ENCODE measurements around the gene FCMR.

The FCMR gene

GRCh38 chr1:206909161-206909882 lies 12.4 kb downstream of the FCMR start:
- Mint-ChIP-seq H3K27ac (peak overlapping the region in 1 of 3 experiments; percentile 36), H3K27me3 (ENCODE audit: low read depth) (peaks cover 86% of the 10 kb centered on the region), H3K4me3 (peak overlapping the region; percentile 59 to 74 (median 68)), H3K9me3 (no peaks in the 10 kb centered on the region), H3K4me1 (peaks cover 4% of the 10 kb centered on the region), H3K36me3 (ENCODE audit: low read depth) (no peaks in the 10 kb centered on the region)
- TF ChIP-seq, protein P1, sequence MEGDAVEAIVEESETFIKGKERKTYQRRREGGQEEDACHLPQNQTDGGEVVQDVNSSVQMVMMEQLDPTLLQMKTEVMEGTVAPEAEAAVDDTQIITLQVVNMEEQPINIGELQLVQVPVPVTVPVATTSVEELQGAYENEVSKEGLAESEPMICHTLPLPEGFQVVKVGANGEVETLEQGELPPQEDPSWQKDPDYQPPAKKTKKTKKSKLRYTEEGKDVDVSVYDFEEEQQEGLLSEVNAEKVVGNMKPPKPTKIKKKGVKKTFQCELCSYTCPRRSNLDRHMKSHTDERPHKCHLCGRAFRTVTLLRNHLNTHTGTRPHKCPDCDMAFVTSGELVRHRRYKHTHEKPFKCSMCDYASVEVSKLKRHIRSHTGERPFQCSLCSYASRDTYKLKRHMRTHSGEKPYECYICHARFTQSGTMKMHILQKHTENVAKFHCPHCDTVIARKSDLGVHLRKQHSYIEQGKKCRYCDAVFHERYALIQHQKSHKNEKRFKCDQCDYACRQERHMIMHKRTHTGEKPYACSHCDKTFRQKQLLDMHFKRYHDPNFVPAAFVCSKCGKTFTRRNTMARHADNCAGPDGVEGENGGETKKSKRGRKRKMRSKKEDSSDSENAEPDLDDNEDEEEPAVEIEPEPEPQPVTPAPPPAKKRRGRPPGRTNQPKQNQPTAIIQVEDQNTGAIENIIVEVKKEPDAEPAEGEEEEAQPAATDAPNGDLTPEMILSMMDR (IDR thresholded peaks at IDR 0.05; ENCODE audit: unreplicated experiment in 3 of 3): no peak

GRCh38 chr1:206908038-206908437 lies 13.7 kb downstream of the FCMR start:
- H3K4me3 Mint-ChIP-seq: peak overlapping the region; percentile 12 to 60 (median 51)
- no peak overlapping the region for H3K27ac Mint-ChIP-seq
- TF ChIP-seq, protein P1 (IDR thresholded peaks at IDR 0.05; ENCODE audit: unreplicated experiment in 3 of 3): no peak
- H3K27me3 Mint-ChIP-seq (ENCODE audit: low read depth): peaks cover 78% of the 10 kb centered on the region
- H3K9me3 Mint-ChIP-seq: no peaks in the 10 kb centered on the region
- H3K4me1 Mint-ChIP-seq: peaks cover 12% of the 10 kb centered on the region
- no peaks in the 10 kb centered on the region for H3K36me3 Mint-ChIP-seq (ENCODE audit: low read depth)

- peaks cover 12% of the 10 kb centered on the region for H3K4me1 Mint-ChIP-seq
- H3K9me3 Mint-ChIP-seq: no peaks in the 10 kb centered on the region
- H3K36me3 Mint-ChIP-seq (ENCODE audit: low read depth): no peaks in the 10 kb centered on the region
- H3K4me3 Mint-ChIP-seq: peak overlapping the region in 2 of 3 experiments; percentile 12 to 51
- H3K27ac Mint-ChIP-seq: no peak overlapping the region
- peaks cover 78% of the 10 kb centered on the region for H3K27me3 Mint-ChIP-seq (ENCODE audit: low read depth)
- TF ChIP-seq, protein P1 (IDR thresholded peaks at IDR 0.05; ENCODE audit: unreplicated experiment in 3 of 3): no peak
These were observed 14.3 kb downstream of the FCMR start for GRCh38 chr1:206907304-206907991.

DNA sequence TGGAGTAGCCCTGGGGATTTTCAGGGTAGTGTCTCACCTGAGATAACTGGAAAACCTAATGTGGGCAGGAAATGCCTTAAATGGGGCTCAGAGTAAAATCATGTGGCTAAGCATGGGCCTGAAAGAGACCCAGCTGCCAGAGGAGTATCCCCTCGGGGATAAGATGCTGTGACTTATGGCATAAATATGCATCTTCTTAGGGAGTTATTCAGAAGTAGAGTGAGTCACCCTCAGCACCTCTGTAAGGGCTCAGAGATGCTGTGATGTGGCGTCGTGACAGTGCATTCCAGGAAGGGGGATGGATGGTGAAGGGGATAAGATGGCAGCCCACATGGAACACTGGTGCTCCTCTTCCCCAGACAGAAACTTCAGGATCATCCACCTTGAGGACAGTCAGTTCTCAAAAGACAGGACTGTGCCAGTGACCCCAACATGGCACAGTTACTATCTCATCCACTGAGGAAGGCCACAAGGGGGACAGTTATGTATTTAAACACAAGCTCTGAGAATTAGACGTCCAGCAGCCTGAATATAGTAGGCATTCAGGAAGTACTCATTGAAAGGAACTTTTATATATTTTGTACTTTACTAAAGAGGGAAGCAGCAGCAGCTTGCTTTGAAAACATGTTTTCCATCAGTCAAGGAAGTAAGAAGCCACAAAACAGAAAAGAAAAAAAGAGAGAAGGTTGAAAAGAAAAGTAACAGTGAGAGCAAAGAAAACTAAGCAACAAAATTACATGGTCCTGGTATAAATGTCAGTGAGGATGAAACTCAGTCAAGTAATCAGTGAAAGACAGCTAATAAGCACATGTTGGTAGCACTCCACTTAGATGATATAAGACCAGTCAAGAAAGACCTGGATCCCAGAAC lies 16.2 kb downstream of the FCMR start:
- H3K27ac Mint-ChIP-seq: no peak overlapping the region

DNA sequence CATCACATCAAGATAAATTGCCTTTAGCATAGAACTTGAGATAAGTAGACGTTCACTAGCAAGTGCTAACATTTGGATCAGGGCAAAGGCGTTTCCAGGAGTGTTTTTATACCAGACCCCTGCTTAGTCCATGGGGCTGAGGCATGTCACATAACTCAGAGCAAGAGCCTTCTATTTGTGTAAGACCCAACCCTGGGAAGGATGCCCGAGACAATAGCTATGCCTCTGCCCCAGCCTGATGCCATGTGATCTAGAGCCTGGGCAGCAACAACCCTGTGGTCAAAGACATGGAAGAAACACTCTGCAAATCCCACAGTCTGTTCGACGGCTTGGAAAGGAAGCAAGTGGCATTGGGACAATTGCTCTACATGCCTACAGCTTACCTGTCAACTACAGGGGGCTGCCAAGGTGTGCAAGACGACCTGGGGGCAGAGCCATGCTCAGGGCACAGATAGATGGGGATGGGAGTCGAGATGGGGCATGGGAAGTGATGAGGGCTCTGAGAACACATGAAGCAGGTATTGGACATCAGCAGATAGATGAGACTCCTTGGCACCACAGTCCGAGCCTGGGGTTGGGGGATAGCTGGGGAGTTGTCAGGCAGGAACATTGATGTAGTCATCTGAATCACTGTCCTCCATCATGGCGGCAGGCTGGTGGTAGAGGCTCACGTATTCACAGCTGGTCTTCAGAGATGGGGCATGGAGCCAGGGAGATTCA lies 17.2 kb downstream of the FCMR start:
- no peaks in the 10 kb centered on the region for H3K9me3 Mint-ChIP-seq
- H3K36me3 Mint-ChIP-seq (ENCODE audit: low read depth): no peaks in the 10 kb centered on the region

More for the DNA sequence above, 16.2 kb downstream of the FCMR start:
- peaks cover 69% of the 10 kb centered on the region for H3K27me3 Mint-ChIP-seq (ENCODE audit: low read depth)
- no peaks in the 10 kb centered on the region for H3K36me3 Mint-ChIP-seq (ENCODE audit: low read depth)
- TF ChIP-seq, protein P1 (IDR thresholded peaks at IDR 0.05; ENCODE audit: unreplicated experiment in 3 of 3): no peak
- H3K9me3 Mint-ChIP-seq: no peaks in the 10 kb centered on the region
- peak overlapping the region in 1 of 3 experiments; percentile 30 for H3K4me3 Mint-ChIP-seq
- H3K4me1 Mint-ChIP-seq: peaks cover 12% of the 10 kb centered on the region

More for the DNA sequence above, 17.2 kb downstream of the FCMR start:
- no peak overlapping the region for H3K4me3 Mint-ChIP-seq
- peaks cover 12% of the 10 kb centered on the region for H3K4me1 Mint-ChIP-seq
- TF ChIP-seq, protein P1 (IDR thresholded peaks at IDR 0.05; ENCODE audit: unreplicated experiment in 3 of 3): no peak
- no peak overlapping the region for H3K27ac Mint-ChIP-seq
- H3K27me3 Mint-ChIP-seq (ENCODE audit: low read depth): peaks cover 69% of the 10 kb centered on the region
